HS-27A (cell line): ENCODE results near the gene ACTL8.
"Not testable (repeated sequence)": the region's sequence is repeated elsewhere in the genome, so short reads cannot be mapped to it uniquely, and the experiment has no call there.

Experiments
- DNase-seq: peaks from one replicate; pipeline ENCODE4 v3.0.0-alpha.2; 2012; ENCODE audit warnings: low read depth, missing footprints

Gene ACTL8

DNA sequence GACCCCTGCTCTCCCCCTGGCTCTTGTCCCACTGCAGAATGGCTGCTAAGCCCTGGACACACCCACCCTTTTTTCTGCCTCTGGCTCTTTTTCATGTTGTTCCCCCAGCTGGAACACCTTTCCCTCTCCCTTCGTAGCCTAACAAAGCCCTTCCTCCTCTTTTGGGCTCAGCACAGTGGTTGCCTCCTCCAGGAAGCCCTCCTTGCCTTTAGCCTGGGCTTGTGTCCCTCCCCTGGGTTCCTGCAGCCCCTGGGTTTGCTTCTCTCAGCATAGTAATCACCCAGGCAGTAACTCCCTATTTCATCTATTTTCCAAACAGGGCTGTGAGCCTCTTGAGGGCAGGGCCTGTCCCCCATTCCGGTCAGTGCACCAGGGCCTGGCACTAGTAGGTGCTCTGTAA lies 19.8 kb upstream of the ACTL8 start:
- no peak for DNase-seq

DNA sequence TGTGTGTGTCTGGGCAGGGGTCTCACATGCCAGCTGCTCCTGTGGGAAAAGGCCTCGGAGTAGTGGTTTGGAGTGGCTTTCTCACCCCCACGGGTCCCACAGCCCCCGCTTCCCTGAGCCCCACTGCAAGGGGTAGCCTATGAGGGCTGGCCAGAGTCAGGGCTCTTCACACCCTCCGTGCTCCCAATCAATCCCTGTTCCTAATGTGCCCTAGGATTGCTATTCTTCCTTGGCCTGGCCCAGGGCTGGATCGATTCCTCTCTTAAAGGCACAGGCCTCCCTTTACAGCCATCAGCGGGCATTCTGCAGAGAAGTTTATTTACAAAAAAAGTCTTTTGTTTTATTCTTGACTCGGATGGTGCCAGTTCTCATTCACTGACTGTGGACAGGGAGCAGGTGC lies 19.3 kb upstream of the ACTL8 start:
- no peak for DNase-seq

DNA sequence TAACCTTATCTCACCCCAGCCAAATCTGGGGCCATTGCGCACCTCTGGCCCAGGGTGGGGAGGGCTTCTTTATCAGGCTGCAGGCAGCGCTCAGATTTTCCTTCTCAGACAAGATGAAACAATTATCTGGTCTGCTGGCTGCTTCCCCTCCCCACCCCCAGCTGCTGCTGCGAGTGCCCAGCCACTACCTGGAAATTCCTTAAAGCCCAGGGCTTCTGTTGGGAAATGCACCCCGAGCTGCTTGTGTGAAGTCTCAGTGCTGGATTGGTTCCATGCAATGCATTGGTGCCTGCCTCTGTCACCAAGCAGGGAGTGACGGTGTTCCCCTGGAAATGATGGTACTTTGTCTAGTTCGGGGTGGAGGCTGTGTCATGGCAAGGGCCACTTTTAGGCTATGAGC lies 18.5 kb upstream of the ACTL8 start:
- DNase-seq, result no peak

DNA sequence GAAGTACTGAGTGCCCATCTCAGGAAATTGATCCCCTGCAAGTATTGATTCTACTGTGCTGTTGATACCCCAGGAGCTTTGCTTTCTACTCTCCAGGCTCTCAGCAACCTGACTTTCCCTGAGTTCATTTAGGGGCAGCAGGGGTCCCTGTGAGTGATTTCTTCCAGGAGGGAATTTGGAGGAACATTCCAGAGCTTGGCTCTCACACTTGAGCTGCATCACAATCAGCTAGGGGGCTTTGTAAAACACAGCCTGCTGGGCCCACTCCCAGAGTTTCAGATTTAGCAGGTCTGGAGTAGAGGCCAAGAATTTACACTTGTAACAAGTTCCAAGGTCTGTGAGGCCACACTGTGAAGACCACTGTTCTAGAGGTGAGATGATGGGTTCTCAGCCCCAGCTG lies 16.1 kb upstream of the ACTL8 start:
- no peak for DNase-seq

DNA sequence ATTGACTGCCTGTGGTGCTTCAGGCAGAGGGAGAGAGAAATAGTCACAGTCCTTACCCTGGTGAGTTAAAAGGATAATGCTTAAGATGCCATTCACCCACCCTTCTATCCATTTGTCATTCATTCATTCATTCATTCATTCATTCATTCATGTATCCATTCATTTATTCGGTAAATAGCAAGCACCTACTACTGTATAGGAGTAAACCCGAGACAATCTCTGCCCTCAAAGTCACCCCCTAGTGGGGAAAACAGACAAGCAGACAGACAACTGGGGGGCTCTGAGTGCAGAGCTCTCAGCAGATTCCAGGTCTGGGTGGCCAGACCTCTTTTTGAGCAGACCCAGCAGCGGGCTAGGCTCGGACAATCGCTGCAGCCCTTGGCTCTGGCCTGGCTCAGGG lies 14.1 kb upstream of the ACTL8 start:
- no peak for DNase-seq

DNA sequence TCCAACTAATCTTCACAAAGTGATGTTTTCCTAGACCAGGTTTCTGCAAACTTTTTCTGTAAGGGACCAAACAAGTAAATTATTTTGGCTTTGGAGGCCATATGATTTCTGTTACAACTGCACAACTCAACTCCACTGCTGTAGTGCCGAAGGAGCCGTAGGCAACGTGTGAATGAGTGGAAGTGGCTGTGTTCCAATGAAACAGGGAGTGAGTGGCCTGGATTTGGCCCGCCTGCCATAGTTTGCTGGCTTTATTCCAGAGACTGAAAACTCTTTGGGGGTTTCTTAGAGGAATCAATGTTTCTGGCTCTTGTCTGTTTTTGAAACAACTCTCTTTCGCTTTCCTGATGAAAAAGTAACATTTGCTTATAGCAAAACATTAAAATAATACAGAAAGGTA lies 12.6 kb upstream of the ACTL8 start:
- no peak for DNase-seq

DNA sequence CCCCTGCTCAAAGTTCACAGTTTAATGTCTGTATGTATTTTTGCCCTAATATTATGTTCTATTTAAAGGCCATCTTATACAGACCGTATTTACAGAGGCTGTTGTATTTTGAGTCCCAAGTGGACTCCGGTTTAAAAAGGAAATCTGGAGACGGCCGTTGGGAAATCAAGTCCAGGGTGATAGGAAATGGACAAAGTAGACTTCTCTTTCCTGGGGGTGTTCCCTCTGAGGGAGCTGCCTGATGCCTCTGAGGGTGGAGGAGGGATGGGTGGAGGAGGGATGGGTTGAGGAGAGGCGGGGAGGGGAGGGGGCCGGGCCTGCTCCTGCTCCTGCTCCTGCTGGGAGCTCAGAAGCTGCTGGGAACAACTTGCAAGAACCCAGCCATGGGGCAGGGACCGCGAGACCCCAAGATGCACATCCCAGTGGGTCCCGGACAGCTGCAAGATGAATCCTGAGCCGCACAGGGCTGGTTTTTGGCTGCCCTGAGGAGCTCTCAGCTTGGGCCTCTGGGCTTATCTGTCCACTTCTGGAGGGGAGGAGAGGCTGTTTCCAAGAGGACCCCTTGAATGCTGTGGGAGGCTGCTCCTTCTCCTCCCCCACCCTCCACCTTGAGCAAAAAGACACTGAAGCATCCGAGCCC lies 12.0 kb upstream of the ACTL8 start:
- DNase-seq, result no peak

DNA sequence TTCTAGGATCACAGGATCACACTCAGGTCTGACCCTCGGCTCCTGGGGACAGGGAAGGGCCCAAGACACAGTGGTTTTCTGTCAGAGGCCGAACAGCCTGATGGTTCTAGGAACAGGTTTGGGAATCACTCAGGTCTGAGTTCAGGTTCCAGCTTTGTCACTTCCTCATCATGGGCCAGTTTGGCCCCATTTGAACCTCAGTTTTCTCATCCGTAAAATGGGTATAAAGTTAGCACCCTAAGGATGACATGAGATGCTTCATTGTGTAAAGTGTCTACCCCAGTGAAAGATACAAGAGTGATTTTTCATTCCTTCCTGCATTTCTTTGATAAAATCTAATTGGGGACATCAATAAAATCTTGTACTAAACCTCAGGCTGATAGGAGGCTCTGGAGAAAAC lies 11.2 kb upstream of the ACTL8 start:
- no peak for DNase-seq

DNA sequence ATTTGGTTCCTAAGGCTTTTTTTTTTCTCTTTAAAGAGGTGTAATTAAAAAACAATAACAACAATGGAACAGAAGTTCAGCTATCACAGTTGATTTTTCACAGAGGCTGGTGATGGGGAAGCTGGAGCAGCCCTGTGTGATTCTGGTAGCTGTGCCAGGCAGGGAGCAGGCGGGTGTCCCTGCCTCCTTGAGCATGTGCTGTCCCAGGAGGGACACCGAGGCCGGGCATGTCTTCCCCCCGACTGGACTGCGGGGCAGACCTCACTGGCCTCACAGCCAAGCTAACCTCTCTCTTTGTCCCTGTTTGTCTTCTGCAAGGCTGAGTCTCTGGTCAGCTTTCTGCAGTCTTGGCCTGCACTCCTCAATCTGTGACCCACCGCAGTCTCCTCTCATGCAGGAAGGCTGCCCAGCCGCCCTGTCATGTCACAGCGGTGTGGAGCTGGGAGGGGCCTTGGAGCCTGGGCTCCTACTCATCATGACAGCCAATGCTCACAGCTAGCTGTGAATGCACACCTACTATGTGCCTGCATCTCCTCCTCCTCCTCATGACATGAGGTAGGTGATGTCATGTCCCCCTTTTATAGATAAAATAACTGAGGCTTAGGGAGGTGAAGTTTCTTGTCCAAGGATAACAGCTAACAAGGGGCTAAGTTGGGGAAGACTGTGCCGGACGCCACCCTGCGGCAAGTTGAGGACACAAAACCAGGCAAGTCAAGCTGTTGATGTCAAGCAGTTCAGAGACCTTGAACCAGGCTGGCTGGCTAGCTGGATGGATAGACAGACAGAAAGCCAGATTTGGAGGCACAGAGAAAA lies 10.3 kb upstream of the ACTL8 start:
- no peak for DNase-seq

DNA sequence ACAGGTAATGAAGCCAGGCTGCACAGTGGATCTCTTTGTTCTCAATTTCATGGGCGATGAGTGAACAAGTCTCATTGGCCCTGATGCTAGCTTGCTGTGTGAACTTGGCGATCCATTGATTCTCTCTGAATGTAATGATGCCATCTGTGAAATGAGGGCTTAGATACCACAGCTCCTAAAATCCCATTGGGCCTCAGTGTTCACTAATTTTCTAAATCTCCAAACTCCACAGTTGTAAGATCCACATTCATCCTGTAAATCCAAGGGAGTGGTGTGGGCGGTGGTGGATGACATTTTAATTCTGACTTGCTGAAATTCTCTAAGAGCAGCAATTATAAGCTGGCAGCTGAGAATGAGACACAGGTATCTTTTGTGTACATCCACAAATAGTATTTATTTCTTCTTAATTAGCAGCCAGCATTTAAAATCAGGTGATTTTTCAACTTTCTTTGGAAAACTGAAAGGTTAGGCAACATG lies 9.6 kb upstream of the ACTL8 start:
- no peak for DNase-seq

DNA sequence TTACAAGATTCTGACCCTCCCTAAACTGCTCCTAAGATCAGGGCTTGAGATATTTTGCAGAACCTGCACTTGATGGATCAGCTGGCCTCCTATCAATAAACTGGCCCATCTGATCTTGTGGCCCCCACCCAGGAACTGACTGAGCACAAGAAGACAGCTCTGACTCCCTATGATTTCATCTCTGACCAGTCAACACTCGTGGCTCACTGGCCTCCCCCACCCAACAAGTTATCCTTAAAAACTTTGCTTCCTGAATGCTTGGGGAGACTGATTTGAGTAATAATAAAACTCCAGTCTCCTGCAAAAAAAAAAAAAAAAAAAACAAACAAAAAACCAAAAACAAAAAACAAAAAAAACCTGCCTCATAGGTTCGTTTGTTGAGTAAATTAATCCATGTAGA lies 8.9 kb upstream of the ACTL8 start:
- DNase-seq, result not testable (repeated sequence)

DNA sequence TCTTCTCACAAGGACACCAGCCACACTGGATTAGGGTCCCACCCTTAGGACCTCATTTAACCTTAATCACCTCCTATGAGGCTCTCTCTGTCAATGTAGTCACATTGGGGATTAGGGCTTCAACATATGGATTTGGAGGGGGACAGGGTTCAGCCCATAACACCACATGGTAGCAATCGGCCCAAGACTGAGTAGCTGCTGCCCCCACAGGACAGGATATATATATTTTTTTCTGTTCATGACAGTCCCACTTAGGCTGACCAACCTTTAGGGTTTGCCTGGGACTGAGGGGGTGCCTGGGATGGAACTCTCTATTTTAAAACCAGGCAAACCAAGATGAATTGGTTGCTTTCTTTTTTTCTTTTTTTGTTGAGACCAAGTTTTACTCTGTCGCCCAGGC lies 8.2 kb upstream of the ACTL8 start:
- no peak for DNase-seq

DNA sequence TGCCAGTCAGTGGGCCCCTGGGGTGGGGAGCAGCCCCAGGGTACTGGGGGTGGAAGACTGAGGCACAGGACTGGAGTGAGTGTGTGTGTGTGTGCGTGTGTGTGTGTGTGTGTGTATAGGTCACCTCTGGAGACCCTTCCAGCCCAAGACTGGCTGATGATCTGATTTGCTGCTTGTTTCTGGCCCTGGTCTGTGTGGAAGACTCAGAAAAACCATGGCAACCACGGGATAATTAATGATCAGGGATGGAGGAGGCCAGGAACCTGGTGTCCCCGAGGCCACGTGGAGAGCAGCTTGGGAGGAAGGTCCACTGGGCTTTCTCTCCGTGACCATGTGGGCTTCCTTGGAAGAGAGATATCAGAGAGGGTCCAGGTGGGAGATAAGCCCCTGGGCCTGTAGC lies 4.8 kb upstream of the ACTL8 start:
- no peak for DNase-seq

DNA sequence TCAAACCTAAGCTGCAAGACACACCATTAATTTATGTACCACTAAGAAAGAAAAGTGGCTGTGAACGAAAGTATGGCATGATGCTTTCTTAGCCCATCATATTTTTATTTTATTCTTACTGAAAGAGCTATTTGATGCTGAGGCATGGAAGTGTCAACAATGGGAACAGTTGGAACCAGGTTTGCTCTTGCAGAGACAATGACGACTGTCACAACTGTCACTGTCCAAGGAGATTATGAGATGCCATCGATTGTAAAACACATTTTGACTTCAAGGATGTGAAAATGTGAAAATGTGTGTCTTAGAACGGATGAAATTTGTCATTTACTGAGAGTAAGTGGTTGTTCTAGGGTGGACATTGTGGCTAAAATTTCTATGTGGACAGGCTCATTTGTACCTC lies 2.8 kb upstream of the ACTL8 start:
- no peak for DNase-seq

DNA sequence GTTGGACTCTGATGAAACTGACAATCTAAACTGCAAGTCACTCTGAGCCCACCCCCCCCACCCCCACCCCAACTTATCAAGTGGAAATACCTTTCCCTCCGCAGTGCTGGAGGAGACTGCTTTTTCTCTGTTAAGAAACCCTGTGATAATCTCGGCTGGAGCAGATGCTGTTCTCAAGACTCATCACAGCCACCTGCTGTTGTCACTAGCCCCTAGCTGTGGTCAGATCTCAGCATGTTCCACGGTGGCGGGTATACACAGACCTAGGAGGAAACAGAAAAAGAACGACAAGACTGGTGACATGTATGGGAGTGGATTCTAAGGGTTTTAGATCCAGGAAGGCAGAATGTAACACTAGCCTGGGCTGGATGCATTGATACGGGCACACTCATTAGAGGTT lies 2.3 kb downstream of the ACTL8 start:
- DNase-seq, result no peak

DNA sequence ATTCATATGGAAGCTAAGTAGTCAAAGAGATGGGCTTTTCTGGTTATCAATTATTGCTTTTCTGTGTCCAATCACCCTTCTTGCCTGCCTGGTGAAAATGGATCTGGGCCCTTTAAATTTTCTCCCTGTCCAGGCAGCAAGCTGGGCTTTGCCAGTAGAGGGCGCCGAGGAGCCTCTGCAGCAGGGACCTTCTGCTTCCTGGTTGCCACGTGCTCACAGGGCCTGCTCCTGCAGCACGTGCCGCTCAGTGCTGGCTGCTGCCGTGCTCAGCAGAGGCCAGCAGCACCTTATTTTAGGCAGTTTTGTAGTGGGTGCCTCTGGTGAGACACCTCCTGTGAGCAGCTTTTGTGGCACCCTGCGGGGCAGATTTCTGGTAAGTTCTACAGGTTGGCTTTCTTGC lies 4.0 kb downstream of the ACTL8 start:
- no peak for DNase-seq

DNA sequence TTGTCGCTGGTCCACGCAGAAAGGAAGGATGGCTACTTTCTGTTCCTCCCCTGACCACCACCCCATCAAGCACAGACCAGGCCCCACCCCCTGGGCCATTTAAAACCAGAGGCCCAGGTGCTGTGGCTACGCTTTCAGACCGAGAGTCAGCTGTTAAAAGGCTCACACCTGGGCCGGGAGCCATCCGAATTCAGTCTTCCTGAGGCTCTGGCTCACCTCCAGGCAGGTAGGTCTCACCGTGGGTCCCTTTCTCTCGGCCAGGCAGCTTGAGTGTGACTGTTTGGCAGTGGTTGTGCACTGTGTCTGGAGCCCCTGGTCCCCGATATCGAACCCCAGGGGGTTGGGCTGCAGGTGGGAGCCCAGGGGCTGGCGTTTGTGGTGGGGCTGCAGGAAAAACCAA lies 7.2 kb downstream of the ACTL8 start:
- no peak for DNase-seq

DNA sequence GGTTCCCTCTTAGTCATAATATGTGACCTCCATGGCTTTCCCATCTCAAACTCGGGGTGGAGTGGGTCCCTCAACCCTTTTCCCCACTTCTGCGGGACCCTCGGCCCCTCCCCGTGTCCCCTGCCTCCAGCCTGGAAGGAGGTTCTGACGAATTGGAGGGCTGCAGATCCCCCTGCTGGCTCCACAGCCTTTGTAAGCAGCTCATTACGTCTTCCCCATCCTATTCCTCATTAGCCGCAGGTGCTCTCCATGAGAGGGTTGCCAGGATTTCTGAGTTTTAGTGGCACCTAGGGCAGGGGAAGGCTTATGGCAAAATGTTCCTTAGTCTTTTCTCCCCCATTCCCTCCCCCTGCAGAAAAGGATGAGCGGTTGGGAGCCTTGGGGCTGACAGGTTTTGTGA lies 8.3 kb downstream of the ACTL8 start:
- no peak for DNase-seq

DNA sequence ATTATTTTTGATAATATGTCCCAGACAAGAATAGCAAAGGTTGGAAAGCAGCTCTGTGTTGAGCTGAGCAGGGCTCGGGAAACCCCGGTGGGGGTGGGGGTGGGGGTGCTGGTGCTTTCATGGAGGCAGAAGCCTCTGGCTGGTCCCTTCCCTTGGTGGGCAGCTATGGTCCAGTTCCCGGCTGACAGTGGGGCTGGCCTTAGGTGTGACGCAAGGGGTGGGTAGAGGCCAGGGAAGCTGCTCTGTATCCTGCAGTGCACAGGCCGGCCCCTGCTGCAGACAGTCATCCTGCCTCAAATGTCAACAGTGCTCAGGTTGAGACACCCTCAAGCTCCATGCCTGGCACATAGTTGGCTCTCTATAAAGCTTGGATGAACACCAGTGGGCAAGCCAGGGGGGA lies 8.9 kb downstream of the ACTL8 start:
- no peak for DNase-seq

DNA sequence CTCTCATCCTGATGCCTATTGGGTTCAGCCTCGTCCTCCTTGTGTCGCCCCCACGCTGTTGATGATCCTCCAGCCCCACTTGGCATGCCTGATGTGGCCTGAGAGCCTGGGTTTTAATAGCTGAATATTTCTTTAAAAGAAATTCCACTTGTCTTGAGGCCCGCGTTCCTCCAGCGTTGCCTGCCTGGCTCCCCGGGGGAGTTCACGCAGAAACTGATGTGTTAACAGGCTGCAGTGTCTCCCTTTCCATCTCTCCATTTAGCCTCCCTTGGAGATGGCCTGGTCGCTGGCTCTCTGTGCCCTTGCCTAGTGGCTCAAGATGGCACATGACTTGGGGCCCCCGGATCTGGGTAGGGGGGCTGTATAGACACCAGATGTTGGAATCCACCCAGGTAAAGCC lies 9.5 kb downstream of the ACTL8 start:
- no peak for DNase-seq

DNA sequence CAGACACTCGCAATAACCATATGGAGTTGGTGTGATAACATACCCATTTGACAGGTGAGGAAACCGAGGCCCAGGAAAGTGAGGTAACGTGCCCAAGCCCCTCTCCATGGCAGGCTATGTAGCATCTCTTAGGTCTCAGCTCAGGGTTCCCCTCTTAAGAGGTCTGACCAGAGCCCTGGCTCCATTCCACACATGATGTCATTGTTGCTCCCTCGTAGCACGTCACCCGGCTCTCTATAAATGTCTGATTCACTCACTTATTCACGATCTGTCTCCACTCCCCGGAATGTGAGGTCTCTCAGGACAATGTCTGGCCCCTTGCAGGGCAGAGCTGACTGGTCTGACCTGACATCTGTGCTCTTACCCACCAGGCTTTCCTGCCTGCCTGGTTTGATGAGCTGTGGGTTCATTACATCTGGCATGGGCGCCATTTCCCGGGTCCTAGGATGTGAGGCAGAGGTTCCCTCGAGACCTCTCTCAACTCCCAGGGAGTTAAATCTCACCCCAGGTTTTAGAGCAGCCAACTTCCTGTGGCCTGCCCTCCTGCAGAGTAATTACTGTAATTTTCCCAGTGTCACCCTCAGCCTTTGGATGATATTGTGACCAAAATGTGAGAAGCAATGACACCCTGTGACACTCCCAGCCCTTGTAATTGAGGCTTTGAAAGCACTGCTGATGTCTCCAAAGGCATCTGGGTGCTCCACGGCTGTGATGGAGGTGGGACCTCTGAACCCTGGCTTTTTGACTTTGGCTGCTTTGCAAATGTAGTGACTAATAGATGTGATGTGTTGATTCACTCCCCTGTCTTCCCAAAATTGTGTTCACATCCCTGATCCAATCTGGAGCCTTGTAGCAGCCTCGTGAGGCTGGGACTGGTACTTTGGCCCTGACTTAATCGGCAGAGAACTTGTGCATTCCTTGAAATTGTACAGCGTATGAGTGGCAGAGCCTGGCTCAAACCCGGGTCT lies 10.6 kb downstream of the ACTL8 start:
- DNase-seq, result peak; percentile 85

DNA sequence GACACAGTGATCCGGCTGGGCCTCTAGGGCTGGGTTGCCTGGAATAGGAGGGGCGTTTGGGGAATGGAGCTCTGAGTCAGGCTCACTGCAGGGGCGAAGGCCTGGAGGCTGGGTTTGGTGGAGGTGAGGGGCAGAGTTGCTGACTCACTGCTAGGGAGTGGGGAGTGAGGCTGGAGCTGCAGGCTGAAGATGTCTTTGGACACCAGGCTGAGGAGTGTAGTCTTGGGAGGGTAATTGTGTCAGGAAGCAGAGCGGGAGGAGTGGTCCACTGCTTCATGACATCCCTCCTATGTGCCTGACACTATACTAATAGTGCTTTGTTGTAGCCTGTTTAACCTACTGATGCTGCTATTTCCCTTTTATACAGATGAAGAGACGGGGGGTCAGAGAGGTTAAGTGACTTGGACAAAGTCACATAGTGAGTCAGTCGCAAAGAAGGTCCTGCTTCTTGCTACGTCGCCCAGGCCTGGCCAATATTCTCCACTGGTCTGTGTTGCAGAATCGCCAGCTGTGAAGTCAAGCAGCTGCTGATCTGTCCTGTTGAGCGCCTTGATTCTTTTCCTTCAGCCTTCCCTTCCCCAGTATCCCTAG lies 13.6 kb downstream of the ACTL8 start:
- DNase-seq, result peak; percentile 79
